Osteocyte (in vitro differentiated cells): ENCODE data around the gene GSX1. TPM values are rescaled to one million over a fixed set of nuclear protein-coding genes. Genes with fewer than 3 reads are reported as not detected.

ENCODE experiments used
- DNase-seq: peaks from one replicate; pipeline ENCODE4 v3.0.0; 2021; ENCODE audit warnings: mixed read lengths; ENCODE audit not compliant: unreplicated experiment; ENCODE audit errors: extremely low spot score
- H3K27ac Mint-ChIP-seq: one replicate; pipeline ENCODE4 v1.8.0; 2021; ENCODE audit warnings: mild to moderate bottlenecking, mixed read lengths; ENCODE audit not compliant: unreplicated experiment
- H3K27me3 Mint-ChIP-seq: one replicate; pipeline ENCODE4 v1.8.0; 2021; ENCODE audit warnings: mixed read lengths; ENCODE audit not compliant: unreplicated experiment
- H3K36me3 Mint-ChIP-seq: one replicate; pipeline ENCODE4 v1.8.0; 2021; ENCODE audit warnings: mixed read lengths; ENCODE audit not compliant: unreplicated experiment
- H3K4me1 Mint-ChIP-seq: one replicate; pipeline ENCODE4 v1.8.0; 2021; ENCODE audit warnings: mixed read lengths; ENCODE audit not compliant: unreplicated experiment
- H3K4me3 Mint-ChIP-seq: one replicate; pipeline ENCODE4 v1.8.0; 2021; ENCODE audit warnings: mild to moderate bottlenecking, moderate library complexity, mixed read lengths; ENCODE audit not compliant: unreplicated experiment
- H3K9me3 Mint-ChIP-seq: one replicate; pipeline ENCODE4 v1.8.0; 2021; ENCODE audit warnings: mixed read lengths; ENCODE audit not compliant: unreplicated experiment
- CTCF ChIP-seq: fragments of 200-600 bp; sonication (generic); IDR thresholded peaks from 2 replicates; pipeline ENCODE4 v1.5.0; 2021; ENCODE audit warnings: antibody characterized with exemption, mild to moderate bottlenecking, moderate library complexity
- total RNA-seq: library from RNA; stranded (reverse); gene quantifications from 2 replicates; pipeline ENCODE4 v1.2.1, GENCODE V29; 2021

Gene GSX1
- total RNA-seq, 1 donor from 2014 or later = not detected

GRCh38 chr13:27789495-27790303 lies 2.6 kb upstream of the GSX1 start:
- H3K36me3 Mint-ChIP-seq = peaks cover 3% of the 10 kb centered on the region
- no peaks in the 10 kb centered on the region for H3K9me3 Mint-ChIP-seq
- H3K27ac Mint-ChIP-seq = no peak overlapping the region
- no peak for TF ChIP-seq CTCF
- DNase-seq = no peak
- no peak overlapping the region for H3K4me3 Mint-ChIP-seq
- peaks cover 61% of the 10 kb centered on the region for H3K27me3 Mint-ChIP-seq
- peaks cover 24% of the 10 kb centered on the region for H3K4me1 Mint-ChIP-seq

GRCh38 chr13:27790523-27790922 lies 1.8 kb upstream of the GSX1 start:
- peaks cover 3% of the 10 kb centered on the region for H3K36me3 Mint-ChIP-seq
- peaks cover 24% of the 10 kb centered on the region for H3K4me1 Mint-ChIP-seq
- DNase-seq = no peak
- peak overlapping the region; percentile 61 for H3K4me3 Mint-ChIP-seq
- H3K27me3 Mint-ChIP-seq = peaks cover 66% of the 10 kb centered on the region
- H3K9me3 Mint-ChIP-seq = no peaks in the 10 kb centered on the region
- TF ChIP-seq CTCF = no peak
- H3K27ac Mint-ChIP-seq = no peak overlapping the region

GRCh38 chr13:27791146-27791900 lies 960 bp upstream of the GSX1 start:
- H3K4me1 Mint-ChIP-seq = peaks cover 24% of the 10 kb centered on the region
- no peak overlapping the region for H3K27ac Mint-ChIP-seq
- peak overlapping the region; percentile 61 for H3K4me3 Mint-ChIP-seq
- no peaks in the 10 kb centered on the region for H3K9me3 Mint-ChIP-seq
- H3K27me3 Mint-ChIP-seq = peaks cover 74% of the 10 kb centered on the region
- DNase-seq = no peak
- no peak for TF ChIP-seq CTCF
- H3K36me3 Mint-ChIP-seq = peaks cover 5% of the 10 kb centered on the region

- peaks cover 5% of the 10 kb centered on the region for H3K36me3 Mint-ChIP-seq
Observed at GRCh38 chr13:27791901-27792392, 336 bp upstream of the GSX1 start.

More at GRCh38 chr13:27791901-27792392, 336 bp upstream of the GSX1 start:
- TF ChIP-seq CTCF = no peak
- Mint-ChIP-seq H3K4me1 (peaks cover 25% of the 10 kb centered on the region), H3K4me3 (peak overlapping the region; percentile 26), H3K27me3 (peaks cover 78% of the 10 kb centered on the region), H3K27ac (no peak overlapping the region), H3K9me3 (no peaks in the 10 kb centered on the region)
- DNase-seq = no peak
